ENCODE data around the gene FBLN5. TPM values are rescaled to one million over a fixed set of nuclear protein-coding genes. Genes with fewer than 3 reads are reported as not detected.

The FBLN5 gene
- total RNA-seq, 1 experiment from 2014 or later = 3.3 TPM

- TF ChIP-seq ATF3 (IDR thresholded peaks at IDR 0.05) (no peak), CBX3 (IDR thresholded peaks at IDR 0.05; ENCODE audit: low read depth) (no peak), EGR1 (IDR thresholded peaks at IDR 0.05; ENCODE audit: low read depth) (no peak), ZFX (IDR thresholded peaks at IDR 0.05) (no peak), CEBPB (IDR thresholded peaks at IDR 0.05; ENCODE audit: low read depth) (no peak), REST (IDR thresholded peaks at IDR 0.05; ENCODE audit: low read depth) (no peak), TCF7L2 (IDR thresholded peaks at IDR 0.05; ENCODE audit: borderline replicate concordance, extremely low read depth, insufficient read depth, insufficient read length) (no peak), POLR2A (IDR thresholded peaks at IDR 0.05; ENCODE audit: borderline replicate concordance, extremely low read depth, insufficient read depth, insufficient read length) (no peak)
- ChIA-PET CTCF (interaction anchor here (0.7 kb wide), 1 partner anchor 618 kb away, joined by 4 read pairs; no protein-coding TSS in a partner anchor), POLR2A (interaction anchor here (0.7 kb wide), 1 partner anchor 261 kb away, joined by 3 read pairs; no protein-coding TSS in a partner anchor), RAD21 (ENCODE audit: low non-redundant PET in 1 of 2, low total read pairs in 2 of 2, uncharacterized antibody in 2 of 2, unreplicated experiment in 2 of 2) (no interaction called here)
- Histone ChIP-seq H3K27me3 (ENCODE audit: insufficient read depth, low read length) (no peaks in the 10 kb centered on the region), H3K36me3 (ENCODE audit: control insufficient read depth in 1 of 2, insufficient read depth in 2 of 2, low read length in 2 of 2) (no peaks in the 10 kb centered on the region), H2AFZ (ENCODE audit: low read depth, low read length, poor library complexity, severe bottlenecking) (no peak overlapping the region), H4K20me1 (ENCODE audit: insufficient read depth) (no peaks in the 10 kb centered on the region), H3K9me3 (ENCODE audit: control insufficient read depth in 1 of 2, insufficient read depth in 1 of 2, low read depth in 1 of 2, low read length in 2 of 2) (no peaks in the 10 kb centered on the region), H3K4me2 (ENCODE audit: low read length) (no peak overlapping the region), H3K79me2 (ENCODE audit: insufficient read depth, low read length) (no peaks in the 10 kb centered on the region), H3K4me1 (ENCODE audit: control insufficient read depth in 1 of 2, insufficient read depth in 2 of 2, low read length in 2 of 2) (no peaks in the 10 kb centered on the region), H3K9me2 (ENCODE audit: insufficient read depth) (no peaks in the 10 kb centered on the region), H3K27ac (ENCODE audit: low read depth, low read length) (no peak overlapping the region), H3K4me3 (replicated peaks in 1 of 2; ENCODE audit: low read depth in 1 of 2, low read length in 2 of 2) (no peak overlapping the region), H3K9ac (ENCODE audit: low read length) (no peak overlapping the region)
- BruUV-seq (replicated peaks) = no TSS peak
- no peak for ATAC-seq
- intact Hi-C loops (cut with micrococcal nuclease) = loop anchor here (10.0 kb wide), 1 partner anchor 404 kb away; the partner anchor contains the start of gene PPP4R3A
- no peak for DNase-seq (ENCODE audit: low read depth, low spot score)
Measured at GRCh38 chr14:91918186-91918883, 29.2 kb downstream of the FBLN5 start.
